ENCODE data around the gene ARL14.
A peak's percentile ranks its signal among the peaks of the same experiment; 100 is the strongest.

DNA sequence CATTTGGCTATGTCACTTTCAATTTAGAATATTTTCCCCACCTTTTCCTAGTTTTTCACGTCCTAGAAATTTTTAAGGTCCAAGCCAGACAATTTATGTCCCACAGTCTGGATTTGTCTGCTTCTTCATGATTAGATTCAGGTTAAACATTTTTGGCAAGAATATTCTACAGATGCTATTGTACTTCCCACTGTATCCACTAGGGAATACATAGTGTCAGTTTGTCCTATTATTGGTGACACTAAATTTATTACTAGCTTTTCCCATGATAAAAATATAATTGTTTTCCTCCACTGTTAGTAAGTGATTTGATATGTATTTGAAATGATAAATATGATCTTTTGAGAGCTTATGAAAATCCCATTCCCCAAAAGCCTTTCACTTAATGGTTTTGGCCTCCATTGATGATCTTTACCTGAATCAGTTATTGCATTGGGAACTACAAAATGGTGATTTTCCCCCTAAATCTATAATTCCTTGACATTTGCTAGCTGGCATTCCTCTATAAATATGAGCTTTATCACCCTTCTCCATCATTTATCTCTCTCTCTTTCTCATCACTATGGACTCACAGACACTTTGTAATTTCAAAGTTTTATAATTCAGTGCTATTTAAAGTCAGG is 8.3 kb downstream of the ARL14 start:
- no peak for TF ChIP-seq POLR2A (IDR thresholded peaks at IDR 0.05)
- TF ChIP-seq, protein P1, sequence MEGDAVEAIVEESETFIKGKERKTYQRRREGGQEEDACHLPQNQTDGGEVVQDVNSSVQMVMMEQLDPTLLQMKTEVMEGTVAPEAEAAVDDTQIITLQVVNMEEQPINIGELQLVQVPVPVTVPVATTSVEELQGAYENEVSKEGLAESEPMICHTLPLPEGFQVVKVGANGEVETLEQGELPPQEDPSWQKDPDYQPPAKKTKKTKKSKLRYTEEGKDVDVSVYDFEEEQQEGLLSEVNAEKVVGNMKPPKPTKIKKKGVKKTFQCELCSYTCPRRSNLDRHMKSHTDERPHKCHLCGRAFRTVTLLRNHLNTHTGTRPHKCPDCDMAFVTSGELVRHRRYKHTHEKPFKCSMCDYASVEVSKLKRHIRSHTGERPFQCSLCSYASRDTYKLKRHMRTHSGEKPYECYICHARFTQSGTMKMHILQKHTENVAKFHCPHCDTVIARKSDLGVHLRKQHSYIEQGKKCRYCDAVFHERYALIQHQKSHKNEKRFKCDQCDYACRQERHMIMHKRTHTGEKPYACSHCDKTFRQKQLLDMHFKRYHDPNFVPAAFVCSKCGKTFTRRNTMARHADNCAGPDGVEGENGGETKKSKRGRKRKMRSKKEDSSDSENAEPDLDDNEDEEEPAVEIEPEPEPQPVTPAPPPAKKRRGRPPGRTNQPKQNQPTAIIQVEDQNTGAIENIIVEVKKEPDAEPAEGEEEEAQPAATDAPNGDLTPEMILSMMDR (IDR thresholded peaks at IDR 0.05): peak; percentile 23 to 37 (median 32)
